ENCODE measurements around the gene TNPO1.

Gene TNPO1

GRCh38 chr5:72951671-72952468 is 135.4 kb downstream of the TNPO1 start:
- DNase-seq (ENCODE audit: low read depth) = peak; percentile 19
- TF ChIP-seq, protein P1, sequence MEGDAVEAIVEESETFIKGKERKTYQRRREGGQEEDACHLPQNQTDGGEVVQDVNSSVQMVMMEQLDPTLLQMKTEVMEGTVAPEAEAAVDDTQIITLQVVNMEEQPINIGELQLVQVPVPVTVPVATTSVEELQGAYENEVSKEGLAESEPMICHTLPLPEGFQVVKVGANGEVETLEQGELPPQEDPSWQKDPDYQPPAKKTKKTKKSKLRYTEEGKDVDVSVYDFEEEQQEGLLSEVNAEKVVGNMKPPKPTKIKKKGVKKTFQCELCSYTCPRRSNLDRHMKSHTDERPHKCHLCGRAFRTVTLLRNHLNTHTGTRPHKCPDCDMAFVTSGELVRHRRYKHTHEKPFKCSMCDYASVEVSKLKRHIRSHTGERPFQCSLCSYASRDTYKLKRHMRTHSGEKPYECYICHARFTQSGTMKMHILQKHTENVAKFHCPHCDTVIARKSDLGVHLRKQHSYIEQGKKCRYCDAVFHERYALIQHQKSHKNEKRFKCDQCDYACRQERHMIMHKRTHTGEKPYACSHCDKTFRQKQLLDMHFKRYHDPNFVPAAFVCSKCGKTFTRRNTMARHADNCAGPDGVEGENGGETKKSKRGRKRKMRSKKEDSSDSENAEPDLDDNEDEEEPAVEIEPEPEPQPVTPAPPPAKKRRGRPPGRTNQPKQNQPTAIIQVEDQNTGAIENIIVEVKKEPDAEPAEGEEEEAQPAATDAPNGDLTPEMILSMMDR (IDR thresholded peaks at IDR 0.05; ENCODE audit: insufficient read depth, low read depth, low read length, missing control alignments) = no peak
- H3K4me3 ChIP-seq (ENCODE audit: low read depth, low read length) = no peak overlapping the region

DNA sequence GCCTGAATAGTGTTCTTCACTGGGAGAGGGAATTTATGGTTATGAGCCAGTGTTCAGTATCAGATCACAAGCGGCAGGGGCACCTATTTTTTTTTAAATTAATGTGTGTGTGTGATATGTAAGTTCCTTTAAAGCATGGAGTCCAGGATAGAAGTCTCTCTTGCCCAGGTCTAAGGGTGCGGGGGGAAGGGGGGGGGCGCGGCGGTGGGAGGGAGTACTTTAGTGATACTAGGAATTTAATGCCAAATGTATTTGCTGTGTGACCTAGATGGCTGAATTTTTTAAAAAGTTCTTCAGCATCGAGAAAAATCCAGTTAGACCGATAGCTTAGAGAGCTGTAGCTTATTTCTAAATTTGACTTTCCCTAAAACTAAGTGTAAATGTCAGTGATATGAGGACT is 137.9 kb downstream of the TNPO1 start:
- H3K4me3 ChIP-seq (ENCODE audit: low read depth, low read length) = no peak overlapping the region
- TF ChIP-seq, protein P1 (IDR thresholded peaks at IDR 0.05; ENCODE audit: insufficient read depth, low read depth, low read length, missing control alignments) = no peak
- no peak for DNase-seq (ENCODE audit: low read depth)

GRCh38 chr5:72955143-72955767 is 138.8 kb downstream of the TNPO1 start:
- TF ChIP-seq, protein P1 (IDR thresholded peaks at IDR 0.05; ENCODE audit: insufficient read depth, low read depth, low read length, missing control alignments) = no peak
- peak; percentile 58 for DNase-seq (ENCODE audit: low read depth)
- H3K4me3 ChIP-seq (ENCODE audit: low read depth, low read length) = peak overlapping the region; percentile 73

DNA sequence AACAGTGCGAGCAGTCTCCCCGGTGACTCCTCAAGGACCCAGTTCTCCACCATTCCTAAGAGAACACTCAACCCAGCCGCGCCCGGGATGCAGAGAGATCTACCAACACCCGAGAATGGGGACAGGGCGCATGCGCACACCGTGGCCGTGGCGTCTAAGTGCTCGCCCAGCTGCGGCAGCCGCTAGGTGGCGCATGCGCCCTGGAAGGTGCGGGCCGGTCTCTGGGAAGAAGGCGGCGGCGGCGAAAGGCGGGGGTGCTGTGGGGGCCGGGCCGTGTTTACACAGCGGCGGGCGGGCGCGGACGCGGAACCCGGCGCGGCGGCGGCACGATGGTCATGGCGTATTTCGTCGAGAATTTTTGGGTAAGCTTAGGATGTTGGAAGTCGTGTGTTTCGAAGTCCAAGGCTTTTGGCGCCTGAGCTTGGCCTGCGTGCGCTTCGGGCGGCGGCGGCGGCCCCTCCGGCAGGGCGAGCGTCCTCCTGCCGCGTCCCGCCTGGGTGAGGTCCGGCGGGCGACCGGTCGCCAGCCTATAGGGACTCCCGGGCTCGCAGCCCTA is 139.4 kb downstream of the TNPO1 start, which contains the start of gene FCHO2:
Gene FCHO2, plus strand, starts transcription at position 274 of the 556 bp plus-strand sequence. Its CDS starts 56 bp downstream, at position 330.
- H3K4me3 ChIP-seq (ENCODE audit: low read depth, low read length) = peak within 1 kb of the TSS; percentile 73
- peak; percentile 96 for DNase-seq (ENCODE audit: low read depth)
- TF ChIP-seq, protein P1 (IDR thresholded peaks at IDR 0.05; ENCODE audit: insufficient read depth, low read depth, low read length, missing control alignments) = peak; percentile 85

DNA sequence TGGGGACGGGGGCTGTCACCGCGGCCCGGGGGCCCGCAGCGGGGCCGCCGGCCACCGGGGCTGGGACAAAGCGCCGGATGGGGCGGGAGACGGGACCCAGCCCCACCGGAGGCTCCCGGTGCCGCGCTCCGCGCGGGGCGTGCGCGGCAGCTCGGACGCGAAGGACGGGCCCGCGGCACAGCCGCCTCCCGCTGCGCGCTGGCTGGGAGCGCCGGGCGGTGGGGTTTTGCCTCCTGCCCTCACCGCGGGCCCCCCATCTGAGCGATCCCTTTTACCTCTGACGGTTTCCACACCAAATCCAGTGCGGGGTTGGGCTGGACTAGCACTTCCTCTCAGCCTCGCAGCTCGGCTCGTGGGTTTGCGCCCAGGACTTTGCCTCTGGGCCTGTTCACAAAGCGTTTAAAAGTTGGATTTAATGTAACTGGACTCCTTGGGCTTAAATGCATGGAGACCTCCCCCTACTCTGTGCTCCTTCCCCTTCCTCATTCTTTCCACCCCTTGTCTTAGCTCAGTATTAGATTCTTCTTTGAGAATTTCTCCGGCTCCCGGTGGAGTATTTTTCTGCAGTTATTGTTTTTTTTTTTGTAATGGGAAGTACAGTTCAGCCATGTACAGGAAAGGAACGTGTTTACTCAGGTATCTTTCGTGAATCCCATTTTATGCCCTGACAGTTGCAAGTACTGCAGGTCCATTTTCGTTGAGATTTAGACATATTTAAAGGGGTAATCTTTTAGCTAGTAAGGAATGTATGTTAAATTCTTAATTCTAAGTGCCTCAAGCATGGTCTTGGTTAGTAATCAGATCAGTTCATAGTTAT is 140.1 kb downstream of the TNPO1 start:
- DNase-seq (ENCODE audit: low read depth) = peak; percentile 29
- TF ChIP-seq, protein P1 (IDR thresholded peaks at IDR 0.05; ENCODE audit: insufficient read depth, low read depth, low read length, missing control alignments) = no peak
- peak overlapping the region; percentile 73 for H3K4me3 ChIP-seq (ENCODE audit: low read depth, low read length)

DNA sequence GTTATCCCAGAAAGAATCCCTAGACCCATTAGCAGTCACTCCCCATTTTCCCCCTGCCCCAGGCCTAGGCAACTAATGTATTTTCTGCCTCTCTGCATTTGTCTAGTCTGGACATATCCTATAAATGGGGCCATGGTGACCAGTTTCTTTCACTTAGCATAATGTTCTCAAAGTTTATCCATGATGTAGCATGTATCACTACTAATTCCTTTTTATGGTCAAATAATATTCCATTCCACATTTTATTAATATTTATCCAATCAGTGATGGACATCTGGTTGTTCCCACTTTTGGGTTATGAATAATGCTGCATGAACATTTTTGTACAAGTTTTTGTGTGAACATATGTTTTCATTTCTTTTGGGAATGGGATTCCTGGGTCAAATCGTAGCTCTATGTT is 140.9 kb downstream of the TNPO1 start:
- DNase-seq (ENCODE audit: low read depth) = no peak
- TF ChIP-seq, protein P1 (IDR thresholded peaks at IDR 0.05; ENCODE audit: insufficient read depth, low read depth, low read length, missing control alignments) = no peak
- no peak overlapping the region for H3K4me3 ChIP-seq (ENCODE audit: low read depth, low read length)
